Thyroid gland (tissue), 4 donors: ENCODE results near the gene TMUB2.

Source experiments
- CTCF ChIP-seq, 6 experiments: fragments of 200-600 bp in 3 of 6; fragments of 450-650 bp in 3 of 6; sonication (generic) in 3 of 6; IDR thresholded peaks; one replicate each; pipeline ENCODE4 v1.5.1; 2016 to 2019; ENCODE audit warnings: antibody characterized with exemption in 6 of 6, mild to moderate bottlenecking in 2 of 6, inconsistent platforms in 1 of 6, moderate library complexity in 1 of 6
- POLR2A ChIP-seq, 2 donors: fragments of 450-650 bp; IDR thresholded peaks; one replicate each; pipeline ENCODE4 v1.6.1; 2017; ENCODE audit warnings: antibody characterized with exemption in 2 of 2, mild to moderate bottlenecking in 2 of 2, moderate library complexity in 1 of 2

GRCh38 chr17:44207319-44207718 is 20.5 kb downstream of the TMUB2 start:
- no peak for TF ChIP-seq CTCF (IDR thresholded peaks at IDR 0.05)
- TF ChIP-seq POLR2A (IDR thresholded peaks at IDR 0.05), result no peak
